KOPT-K1 (cell line): ENCODE data around the gene CRYBA1.
"Not testable (repeated sequence)": the region's sequence is repeated elsewhere in the genome, so short reads cannot be mapped to it uniquely, and the experiment has no call there.

Experiments used
- H3K27ac ChIP-seq: fragments of 200-600 bp; sonication (generic); 2 replicates; pipeline ENCODE4 v1.5.1; 2016; ENCODE audit warnings: antibody characterized with exemption, mild to moderate bottlenecking, low read depth, low read length; ENCODE audit not compliant: poor library complexity, severe bottlenecking
- H3K36me3 ChIP-seq: fragments of 200-600 bp; sonication (generic); 2 replicates; pipeline ENCODE4 v1.5.1; 2017; ENCODE audit warnings: antibody characterized with exemption, mild to moderate bottlenecking, low read length, moderate library complexity; ENCODE audit not compliant: insufficient read depth
- H3K9me3 ChIP-seq: fragments of 200-600 bp; sonication (generic); 2 replicates; pipeline ENCODE4 v1.5.1; 2017; ENCODE audit warnings: antibody characterized with exemption, low read length, mild to moderate bottlenecking; ENCODE audit not compliant: insufficient read depth, poor library complexity, severe bottlenecking

CRYBA1 gene, protein sequence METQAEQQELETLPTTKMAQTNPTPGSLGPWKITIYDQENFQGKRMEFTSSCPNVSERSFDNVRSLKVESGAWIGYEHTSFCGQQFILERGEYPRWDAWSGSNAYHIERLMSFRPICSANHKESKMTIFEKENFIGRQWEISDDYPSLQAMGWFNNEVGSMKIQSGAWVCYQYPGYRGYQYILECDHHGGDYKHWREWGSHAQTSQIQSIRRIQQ

DNA sequence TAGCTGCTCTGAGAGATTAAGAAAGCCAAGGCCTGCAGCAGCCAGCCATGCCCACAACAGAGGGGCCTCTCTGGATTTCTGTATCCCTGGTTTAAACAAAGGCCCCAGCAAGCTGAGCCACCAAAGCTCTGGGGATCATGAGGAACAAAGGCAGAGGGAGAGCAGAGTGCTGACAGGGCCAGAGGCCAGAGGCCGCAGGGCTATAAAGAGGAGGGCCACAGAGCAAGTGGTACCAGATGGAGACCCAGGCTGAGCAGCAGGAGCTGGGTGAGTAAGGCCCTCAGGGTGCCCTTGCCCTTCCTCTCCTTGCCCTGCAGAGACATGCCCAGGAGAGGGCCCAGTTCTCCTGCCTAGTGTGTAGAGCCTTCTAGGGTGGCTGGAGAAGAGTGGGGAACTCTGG lies at the start of gene CRYBA1:
Gene CRYBA1, plus strand, starts transcription at position 232 of the 400 bp plus-strand sequence. Its CDS starts 5 bp downstream, at position 237.
- no peaks in the 10 kb centered on the region for H3K36me3 ChIP-seq
- H3K27ac ChIP-seq, result no peak within 1 kb of the TSS
- no peaks in the 10 kb centered on the region for H3K9me3 ChIP-seq

DNA sequence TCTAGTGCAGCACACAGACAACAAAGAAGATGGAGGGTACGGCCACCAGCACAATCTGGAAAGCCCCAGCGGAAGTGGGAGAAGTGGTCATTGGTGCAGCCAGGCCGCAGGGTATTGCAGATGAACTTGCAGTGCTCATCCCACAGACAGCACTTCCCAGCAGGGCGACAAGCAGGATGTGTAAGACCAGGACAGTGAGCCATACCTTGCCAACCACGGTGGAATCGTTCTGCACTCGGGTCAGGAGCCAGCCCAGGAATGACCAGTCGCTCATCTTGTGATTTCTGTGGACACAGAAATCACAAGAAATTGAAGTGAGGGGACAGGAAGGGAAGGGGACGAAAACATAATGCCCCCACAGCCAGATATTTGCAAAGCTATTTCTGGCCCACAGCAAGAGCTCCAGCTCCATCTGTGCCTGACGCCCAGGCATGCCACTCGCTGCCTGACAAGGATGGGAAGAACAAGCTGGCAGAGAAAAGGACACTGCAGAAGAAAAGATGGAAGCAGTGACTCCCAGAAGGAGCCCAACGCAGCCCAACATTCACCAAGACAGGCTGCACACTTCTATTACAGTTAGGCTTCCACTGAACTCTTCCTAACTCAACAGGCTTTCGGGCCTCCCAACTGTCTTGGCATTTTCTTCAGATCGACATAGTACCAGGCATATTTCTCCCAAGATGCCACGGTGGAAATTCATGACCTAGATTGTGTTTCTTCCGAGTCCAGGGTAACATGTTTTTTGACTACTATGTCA lies 49.0 kb upstream of the CRYBA1 start:
- Histone ChIP-seq H3K27ac (no peak overlapping the region), H3K36me3 (no peaks in the 10 kb centered on the region), H3K9me3 (no peaks in the 10 kb centered on the region)

DNA sequence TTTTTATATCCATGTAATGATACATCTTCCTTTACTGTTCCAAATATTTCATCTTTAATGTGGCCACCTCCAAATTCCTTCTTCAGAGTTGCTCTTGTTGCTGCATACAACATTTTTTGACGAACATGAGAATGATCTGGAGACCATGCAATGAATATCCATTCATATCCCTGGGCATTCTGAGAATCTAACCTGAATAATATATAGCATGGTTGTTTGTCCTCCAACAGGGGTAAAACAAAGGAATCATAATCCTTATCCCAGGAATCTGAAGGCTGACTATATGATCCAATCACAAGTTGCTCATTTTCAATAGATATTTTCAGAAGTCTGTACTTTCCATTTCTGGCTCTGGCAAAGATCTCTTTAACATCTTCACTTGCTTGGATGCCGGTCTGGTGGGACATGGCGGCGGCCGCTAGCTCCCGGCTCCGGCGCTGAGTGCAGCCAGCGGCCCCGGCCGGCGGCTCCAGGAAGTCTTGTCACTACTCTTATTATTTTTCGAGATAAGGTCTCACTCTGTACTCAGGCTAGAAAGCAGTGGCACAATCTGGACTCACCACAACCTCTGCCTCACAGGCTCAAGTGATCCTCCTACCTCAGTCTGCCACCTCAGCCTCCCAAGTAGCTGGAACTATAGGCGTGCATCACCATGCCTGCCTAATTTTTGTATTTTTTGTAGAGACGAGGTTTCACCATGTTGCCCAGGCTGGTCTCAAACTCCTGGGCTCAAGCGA lies 42.4 kb upstream of the CRYBA1 start:
- H3K9me3 ChIP-seq, H3K36me3 ChIP-seq, H3K27ac ChIP-seq: not testable (repeated sequence)

DNA sequence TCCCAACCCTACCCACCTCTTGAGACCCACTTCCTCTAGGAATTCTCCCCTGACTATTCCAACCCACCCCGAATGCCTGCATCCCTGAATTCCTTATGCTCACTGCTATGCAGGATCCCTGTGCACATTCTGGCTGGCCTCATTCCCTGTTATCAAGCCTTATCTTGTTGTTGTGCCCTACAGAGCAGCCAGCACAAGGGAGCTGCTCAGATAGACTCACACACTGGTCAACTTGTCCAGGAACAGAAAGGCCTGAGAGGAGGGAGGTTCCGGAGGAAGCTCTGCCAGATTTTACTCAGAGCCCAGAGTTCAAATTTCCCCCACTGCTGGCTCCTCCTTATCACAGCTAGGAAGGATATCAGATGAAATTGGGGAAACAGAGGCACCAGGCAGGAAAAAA lies 41.6 kb upstream of the CRYBA1 start:
- Histone ChIP-seq H3K27ac (no peak overlapping the region), H3K36me3 (no peaks in the 10 kb centered on the region), H3K9me3 (no peaks in the 10 kb centered on the region)

DNA sequence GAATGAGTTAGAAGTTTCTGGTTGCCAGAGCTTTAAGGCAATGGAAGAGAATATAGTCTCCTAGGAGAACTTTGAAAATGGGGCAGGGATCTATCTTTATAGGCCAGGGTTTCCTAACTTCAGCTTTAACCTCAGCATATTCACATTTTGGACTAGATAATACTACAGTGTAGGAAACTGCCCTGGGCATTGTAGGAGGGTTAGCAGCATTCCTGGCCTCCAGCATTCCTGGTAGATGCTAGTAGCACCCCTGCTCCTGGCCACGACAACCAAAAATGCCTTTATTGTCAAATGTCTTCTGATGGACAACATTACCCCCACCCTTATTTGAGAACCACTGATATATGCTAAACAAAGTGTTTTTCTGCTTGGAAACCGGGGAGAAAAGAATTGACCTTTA lies 38.7 kb upstream of the CRYBA1 start:
- Histone ChIP-seq H3K27ac (no peak overlapping the region), H3K9me3 (no peaks in the 10 kb centered on the region), H3K36me3 (no peaks in the 10 kb centered on the region)

DNA sequence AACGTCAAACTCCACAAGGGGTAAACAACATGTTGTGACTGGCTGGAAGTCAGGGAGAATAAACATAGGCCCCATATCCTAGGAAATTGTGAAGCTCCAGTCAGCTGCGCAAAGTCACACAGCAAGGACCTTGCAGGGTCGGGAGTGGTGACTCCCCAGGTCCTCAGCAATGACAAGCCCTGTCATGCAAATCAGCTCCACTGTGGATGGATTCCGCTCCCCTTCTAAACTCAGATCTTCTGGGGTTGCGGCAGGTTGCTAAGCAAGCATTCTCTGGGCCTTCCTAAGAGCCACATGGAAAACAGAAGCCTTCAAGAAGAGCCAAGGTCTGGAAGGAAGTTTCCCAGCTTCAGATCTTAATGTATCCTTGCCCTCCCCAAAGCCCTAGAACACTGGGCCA lies 37.6 kb upstream of the CRYBA1 start:
- Histone ChIP-seq H3K9me3 (no peaks in the 10 kb centered on the region), H3K36me3 (no peaks in the 10 kb centered on the region), H3K27ac (no peak overlapping the region)

DNA sequence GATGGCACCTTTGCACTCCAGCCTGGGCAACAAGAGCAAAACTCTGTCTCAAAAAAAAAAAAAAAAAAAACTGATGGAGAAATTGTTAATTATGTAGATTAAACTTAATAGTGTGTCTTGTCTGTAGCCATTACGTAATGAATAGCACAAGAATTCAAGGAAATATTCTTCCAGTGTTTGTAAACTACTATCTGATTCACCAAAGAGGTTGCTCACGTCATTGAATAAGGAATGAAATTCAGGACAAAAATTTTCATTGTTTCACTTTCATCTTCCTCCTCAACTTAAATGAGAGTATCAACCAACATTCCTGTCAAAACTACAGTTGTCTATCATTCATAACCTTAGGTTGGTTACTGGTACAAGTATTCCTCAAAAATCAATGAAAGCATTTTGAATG lies 35.8 kb upstream of the CRYBA1 start:
- Histone ChIP-seq H3K36me3 (no peaks in the 10 kb centered on the region), H3K27ac (no peak overlapping the region), H3K9me3 (no peaks in the 10 kb centered on the region)

DNA sequence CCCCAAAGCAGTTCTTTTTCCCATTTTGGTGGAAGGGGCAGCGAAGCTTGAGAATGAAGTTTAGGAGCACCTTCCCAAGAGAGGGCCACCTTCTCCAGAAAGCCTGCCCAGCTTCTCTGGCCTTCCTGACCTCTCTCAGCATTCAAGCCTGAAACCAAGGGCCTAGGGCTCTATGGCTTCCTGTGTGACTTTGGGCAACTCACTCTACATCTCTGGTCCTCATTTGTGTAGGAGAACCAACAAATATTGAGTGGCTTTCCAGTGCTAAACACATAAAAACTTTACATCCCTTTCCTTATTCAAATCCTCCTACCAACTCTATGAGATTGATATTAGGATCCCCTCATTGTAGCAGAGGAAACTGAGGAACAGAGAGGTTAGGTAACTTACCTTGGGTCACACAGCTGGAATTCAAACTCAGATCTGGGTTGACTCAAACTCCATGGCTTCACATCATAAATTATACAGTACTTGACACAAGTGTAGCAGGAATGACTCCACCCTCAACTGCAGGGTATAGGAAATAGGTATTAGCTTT lies 34.5 kb upstream of the CRYBA1 start:
- Histone ChIP-seq H3K9me3 (no peaks in the 10 kb centered on the region), H3K36me3 (no peaks in the 10 kb centered on the region), H3K27ac (no peak overlapping the region)

DNA sequence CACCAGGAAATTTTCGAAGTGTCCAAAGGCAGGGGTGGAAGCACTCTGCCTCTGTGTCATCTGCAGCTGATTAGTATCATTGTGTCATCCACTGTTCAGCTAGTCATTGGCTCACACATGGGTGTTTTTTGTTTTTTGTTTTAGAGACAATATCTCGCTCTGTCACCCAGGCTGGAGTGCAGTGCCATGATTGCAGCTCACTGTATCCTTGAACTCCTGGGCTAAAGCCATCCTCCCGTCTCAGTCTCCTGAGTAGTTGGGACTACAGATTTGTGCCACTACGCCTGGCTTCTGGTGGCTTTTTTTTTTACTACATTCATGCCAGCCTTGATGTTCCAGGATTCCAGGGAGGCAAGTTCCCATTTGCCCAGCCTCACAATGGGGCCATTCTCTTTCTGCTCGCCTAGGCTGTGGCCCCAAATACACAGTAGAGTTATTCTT lies 34.0 kb upstream of the CRYBA1 start:
- Histone ChIP-seq H3K27ac (no peak overlapping the region), H3K9me3 (no peaks in the 10 kb centered on the region), H3K36me3 (no peaks in the 10 kb centered on the region)

DNA sequence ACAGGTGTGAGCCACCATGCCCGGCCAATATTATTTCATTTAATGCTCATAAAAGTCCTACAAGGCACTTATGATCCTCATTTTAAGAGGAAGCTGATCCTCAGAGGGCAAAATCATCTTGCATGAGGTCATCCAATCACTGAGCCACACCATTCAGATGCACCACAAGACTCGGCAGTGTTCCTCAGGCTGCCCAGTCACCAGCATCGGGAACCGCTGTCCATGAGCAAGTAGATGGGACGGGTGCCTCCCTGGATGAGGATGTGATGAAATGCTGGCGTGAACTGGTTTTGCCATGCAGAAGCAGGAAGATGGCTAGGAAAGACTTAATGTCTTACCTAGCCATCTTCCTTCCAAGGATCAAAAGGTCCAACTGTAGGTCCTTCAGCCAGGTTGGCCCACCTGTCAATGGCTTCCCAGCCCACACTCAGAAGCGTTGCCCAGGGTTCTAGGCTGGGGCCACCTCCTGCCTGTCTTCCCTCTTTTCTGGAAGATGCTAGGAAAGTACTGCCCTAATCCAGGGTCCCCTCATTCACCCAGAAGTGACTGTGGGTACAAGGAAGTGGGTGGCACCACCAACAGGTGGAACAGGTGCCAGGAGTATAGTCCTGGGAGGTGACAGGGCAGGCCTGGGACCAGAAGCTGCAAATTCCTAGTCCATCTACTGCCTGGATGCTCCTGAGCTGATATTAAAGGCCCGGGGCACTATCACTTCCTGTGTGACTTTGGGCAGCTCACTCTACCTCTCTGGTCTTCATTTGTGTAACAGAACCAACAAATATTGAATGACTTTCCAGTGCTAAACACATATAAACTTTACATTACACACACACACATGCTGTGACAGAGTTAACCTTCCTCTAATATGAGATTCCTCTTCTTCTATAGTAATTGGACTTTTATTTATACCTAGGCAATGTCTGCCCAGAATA lies 32.2 kb upstream of the CRYBA1 start:
- no peaks in the 10 kb centered on the region for H3K9me3 ChIP-seq
- no peaks in the 10 kb centered on the region for H3K36me3 ChIP-seq
- no peak overlapping the region for H3K27ac ChIP-seq

DNA sequence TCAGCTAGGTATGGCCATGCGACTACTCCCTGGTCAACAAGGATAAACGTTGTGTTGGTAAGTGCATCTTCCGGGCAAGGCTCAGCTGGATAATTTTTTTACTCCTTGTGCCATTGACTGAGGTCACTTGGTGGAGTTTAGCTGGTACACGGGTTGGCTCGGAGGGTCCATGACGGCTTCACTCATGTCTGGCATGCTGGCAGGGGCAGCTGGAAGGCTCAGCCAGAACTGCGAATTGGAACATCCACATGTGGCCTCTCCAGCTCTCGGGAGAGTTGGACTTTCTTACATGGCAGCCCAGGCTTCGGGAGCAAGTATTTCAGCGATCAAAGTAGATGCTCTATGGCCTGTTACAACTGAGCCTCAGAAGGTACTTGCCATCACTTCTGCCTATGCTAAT lies 31.5 kb upstream of the CRYBA1 start:
- Histone ChIP-seq H3K9me3 (no peaks in the 10 kb centered on the region), H3K27ac (no peak overlapping the region), H3K36me3 (no peaks in the 10 kb centered on the region)

DNA sequence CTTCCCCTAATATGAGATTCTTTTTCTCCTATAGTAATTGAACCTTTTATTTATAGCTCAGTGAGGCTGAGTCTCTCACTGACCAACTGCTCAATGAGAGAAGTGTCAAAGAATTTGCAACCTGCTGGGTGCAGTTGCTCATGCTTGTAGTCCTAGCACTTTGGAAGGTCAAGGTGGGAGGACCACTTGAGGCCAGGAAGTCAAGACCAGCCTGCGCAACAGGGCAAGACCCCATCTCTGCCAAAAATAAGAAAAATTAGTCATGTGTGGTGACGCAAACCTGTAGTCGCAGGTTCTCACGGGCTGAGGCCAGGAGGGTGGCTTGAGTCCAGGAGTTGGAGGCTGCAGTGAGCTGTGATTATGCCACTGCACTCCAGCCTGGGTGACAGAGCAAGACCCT lies 30.9 kb upstream of the CRYBA1 start:
- Histone ChIP-seq H3K27ac (no peak overlapping the region), H3K9me3 (no peaks in the 10 kb centered on the region), H3K36me3 (no peaks in the 10 kb centered on the region)

DNA sequence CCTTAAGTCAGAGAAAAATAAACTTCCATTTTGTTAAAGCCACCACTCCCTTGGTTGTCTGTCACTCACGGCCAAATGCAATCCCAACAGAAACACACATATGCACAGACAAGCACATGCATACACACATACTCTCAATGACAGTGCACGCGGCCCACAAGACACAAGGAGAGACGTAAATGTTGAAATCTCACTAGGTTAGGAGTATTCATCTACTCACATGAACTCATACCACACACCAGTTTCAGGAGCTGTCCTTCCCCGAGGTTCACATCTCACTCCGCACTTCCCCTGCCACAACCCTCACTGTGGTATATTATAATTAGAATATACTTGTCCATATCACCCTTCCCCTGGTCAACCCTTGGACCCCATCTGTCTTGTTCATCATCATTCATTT lies 30.5 kb upstream of the CRYBA1 start:
- no peaks in the 10 kb centered on the region for H3K36me3 ChIP-seq
- no peaks in the 10 kb centered on the region for H3K9me3 ChIP-seq
- no peak overlapping the region for H3K27ac ChIP-seq

DNA sequence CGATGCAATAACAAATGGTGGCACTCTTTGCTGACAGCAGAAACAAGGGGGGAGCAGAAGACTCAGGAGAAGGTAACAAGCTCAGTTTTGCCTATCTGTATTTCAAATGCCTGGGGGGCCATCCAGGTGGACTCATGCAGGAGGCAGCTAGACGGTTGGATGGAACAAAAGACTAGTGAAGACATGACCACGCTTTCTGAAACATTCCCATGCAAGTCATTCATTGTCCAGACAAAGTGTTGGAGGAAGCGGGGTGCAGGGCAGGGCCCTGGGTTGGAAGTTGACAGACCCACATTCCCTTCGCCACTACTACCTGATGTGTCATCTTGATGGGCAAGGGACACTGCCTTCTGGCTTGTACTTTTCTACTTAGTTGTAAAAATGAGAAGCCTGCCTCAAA lies 29.8 kb upstream of the CRYBA1 start:
- Histone ChIP-seq H3K9me3 (no peaks in the 10 kb centered on the region), H3K27ac (no peak overlapping the region), H3K36me3 (no peaks in the 10 kb centered on the region)
